GM15510 (cell line): ENCODE measurements around the gene BSND.

ENCODE experiments used
- POLR2A ChIP-seq: IDR thresholded peaks from 3 replicates; pipeline ENCODE4 v1.6.1; 2011; ENCODE audit warnings: borderline replicate concordance; ENCODE audit not compliant: insufficient read length; ENCODE audit errors: extremely low read depth

Gene BSND

DNA sequence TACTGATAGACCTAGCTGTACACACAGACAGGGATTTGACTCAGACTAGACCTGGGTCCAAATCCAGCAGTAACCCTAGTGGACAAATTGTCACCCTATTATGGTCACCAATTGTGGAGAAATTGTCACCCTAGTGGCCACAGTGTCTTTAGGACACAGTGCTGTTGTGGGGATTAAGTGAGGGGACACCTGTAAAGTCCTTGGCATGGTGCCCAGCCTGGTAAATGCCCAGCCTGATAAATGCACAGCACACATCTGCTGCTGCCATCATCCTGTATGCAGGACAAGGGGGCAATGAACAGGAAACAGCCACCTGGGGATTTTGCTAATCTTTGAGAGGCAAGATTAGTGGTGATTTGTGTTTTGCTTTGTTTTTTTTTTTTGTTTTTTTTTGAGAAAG lies 16.0 kb upstream of the BSND start:
- no peak for TF ChIP-seq POLR2A

DNA sequence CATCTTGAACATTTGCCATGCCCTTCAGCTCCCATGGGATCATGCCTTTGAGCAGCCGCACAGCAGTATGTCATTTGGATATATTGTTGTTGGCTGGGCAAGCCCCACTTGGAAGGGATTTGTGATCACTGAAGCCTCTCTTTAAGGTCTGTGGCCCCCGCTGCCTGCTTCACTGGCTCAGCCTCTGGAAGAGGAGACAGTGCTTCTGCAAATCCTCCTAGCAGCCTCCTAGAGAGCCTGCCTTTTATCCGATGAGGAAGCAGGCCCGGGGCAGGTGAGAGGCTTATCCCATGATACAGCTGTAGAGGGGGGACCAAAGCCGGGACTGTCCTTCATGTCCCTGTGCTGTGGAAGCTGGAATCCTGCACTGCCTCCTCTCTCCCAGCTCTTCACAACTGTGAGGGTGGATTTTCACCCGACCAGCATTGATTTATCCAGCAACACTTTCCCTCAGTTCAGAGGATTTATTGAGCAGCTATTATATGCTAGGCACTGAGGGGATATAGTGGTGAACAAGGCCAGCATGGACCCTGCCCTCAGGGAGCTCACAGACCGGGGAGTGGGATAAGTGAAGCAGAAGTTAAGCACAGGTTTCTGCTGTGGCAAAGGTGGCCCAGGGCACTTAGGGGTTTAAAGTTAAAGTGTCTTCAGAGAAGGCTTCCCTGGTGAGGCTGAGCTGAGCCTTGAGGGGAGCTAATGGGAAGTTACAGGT lies 14.4 kb upstream of the BSND start:
- TF ChIP-seq POLR2A, result no peak

DNA sequence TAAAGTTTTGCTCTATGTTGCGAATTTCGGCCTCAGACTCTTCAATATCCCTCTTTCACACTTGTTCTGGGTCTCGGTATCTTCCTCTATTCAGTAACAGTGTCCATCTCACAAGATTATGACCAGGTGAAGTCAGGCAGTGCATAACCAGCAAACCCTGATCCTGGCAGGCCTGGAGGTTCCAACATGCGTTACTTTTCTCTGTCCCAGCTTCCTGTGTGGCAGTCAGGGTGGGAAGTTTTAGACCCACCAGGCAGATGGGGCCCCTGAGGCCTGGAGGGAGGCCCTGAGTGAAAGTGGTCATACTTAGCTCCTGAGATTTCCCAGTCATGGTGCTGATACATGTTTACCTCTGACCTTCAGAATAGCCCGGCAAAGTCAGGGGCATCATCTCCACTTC lies 13.2 kb upstream of the BSND start:
- no peak for TF ChIP-seq POLR2A

DNA sequence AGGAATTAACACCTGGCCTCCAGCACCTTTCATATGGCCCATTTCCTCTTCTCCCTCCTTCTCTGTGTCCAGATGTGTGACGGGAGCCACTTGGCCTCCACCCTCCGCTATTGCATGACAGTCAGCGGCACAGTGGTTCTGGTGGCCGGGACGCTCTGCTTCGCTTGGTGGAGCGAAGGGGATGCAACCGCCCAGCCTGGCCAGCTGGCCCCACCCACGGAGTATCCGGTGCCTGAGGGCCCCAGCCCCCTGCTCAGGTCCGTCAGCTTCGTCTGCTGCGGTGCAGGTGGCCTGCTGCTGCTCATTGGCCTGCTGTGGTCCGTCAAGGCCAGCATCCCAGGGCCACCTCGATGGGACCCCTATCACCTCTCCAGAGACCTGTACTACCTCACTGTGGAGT lies 12.7 kb upstream of the BSND start:
- TF ChIP-seq POLR2A, result no peak

DNA sequence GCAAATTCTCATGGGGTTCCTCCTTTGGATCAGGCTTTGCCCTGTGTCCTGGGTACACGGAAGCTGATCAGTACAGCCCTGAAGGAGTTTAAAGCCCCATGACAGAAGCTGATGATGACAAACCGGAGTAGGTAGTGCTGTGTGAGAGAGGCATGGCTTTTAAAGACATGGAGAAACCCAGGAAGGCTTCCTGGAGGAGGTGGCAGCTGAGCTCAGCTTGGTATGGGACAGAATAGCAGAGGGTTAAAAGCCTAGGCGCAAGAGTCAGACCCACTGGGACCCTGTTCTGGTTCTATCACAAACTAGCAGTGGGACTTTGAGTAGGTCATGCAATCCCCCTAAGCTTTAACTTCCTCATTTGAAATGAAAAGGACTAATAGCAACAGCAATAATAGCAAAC lies 12.2 kb upstream of the BSND start:
- no peak for TF ChIP-seq POLR2A

DNA sequence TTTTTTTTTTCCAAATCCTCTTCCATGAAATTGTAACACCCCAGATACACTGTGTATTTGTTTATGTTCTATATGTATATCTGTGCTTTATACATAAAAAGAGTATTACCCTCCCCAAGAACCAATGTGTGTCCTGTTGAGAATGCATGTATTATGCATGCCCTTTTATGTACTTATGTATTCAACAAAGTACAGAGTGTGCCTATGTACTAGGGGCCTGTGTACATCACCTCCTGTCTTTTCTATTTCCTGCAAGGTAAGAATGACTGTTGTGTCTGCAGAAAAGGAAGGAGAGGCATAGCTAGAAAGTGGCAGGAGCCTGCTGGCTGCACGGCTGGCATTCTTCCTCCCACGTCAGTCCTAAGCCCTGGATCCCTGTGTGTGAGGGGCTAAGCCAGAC lies 11.3 kb upstream of the BSND start:
- TF ChIP-seq POLR2A, result no peak

DNA sequence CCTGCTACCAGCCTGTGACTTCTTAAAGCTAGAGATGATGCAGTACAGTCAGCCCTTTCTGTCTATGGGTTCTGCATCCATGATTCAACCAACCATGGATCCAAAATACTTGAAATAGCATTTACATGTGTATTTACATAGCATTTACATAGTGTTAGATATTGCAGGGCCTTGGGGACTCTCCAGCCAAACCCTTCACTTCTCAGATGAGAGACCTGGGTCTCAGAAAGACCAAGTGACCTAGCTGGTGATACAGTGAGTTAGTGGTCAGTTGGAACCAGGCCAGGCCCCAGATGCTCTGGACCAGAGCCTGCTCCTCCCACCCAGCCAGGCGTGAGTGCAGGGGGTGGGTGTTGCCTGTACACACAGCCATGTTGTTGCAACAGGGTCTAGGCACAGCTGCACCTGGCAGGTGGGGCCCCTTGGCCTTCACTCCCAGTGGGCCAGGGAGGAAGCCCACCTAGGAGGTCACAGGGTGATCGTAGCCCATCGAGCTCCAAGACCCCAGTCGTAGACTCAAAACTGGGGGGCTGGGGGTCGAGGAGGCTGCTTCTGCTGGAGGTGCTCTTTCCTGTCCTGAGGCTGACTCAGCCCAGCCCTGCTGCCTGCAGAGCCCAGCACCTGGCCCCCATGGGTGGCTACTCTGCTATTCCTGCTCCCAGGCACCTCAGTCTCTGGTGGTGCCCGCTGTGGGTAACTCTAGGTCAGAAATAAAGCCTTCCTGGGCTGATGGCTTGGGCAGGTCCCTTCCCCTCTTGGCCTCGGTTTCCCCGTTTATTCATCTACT lies 10.6 kb upstream of the BSND start:
- no peak for TF ChIP-seq POLR2A

DNA sequence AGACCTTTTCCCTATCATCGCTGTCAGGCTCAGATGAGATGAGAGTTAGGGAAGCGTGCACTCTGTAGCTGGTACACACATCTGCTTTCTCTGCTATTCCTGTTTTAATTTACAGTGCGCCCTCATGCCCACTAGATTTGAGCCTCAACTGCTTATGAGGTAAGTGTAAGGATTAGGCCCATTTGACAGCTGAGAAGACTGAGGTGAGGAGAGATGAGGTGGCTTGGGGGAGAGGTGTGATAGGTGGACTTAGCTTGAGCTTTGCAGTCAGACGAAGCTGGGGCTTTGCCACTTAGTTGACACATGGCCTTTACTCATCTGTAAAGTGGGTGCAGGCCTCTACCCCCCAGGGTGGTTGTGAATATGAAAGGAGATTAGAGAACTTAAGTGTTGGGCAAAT lies 9.8 kb upstream of the BSND start:
- no peak for TF ChIP-seq POLR2A

DNA sequence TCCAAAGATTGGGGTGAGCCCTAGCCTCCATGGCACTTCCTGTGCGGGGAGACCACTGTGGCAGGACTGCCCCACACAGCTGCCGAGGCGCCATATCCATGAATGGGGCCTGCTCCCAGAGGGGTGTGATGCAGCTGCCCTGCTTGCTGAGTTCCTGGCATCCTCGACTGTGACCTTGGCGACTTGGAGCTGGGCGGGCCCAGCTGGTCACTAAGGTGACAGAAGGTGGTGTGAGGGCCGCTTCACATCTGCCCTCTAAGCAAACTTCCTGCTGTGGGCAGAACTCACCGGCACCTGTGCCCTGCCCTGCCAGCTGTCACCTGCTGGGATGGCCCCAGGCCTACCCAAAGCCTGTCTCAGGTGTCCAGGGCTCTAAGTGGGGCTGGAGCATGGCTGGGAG lies 9.3 kb upstream of the BSND start:
- no peak for TF ChIP-seq POLR2A

DNA sequence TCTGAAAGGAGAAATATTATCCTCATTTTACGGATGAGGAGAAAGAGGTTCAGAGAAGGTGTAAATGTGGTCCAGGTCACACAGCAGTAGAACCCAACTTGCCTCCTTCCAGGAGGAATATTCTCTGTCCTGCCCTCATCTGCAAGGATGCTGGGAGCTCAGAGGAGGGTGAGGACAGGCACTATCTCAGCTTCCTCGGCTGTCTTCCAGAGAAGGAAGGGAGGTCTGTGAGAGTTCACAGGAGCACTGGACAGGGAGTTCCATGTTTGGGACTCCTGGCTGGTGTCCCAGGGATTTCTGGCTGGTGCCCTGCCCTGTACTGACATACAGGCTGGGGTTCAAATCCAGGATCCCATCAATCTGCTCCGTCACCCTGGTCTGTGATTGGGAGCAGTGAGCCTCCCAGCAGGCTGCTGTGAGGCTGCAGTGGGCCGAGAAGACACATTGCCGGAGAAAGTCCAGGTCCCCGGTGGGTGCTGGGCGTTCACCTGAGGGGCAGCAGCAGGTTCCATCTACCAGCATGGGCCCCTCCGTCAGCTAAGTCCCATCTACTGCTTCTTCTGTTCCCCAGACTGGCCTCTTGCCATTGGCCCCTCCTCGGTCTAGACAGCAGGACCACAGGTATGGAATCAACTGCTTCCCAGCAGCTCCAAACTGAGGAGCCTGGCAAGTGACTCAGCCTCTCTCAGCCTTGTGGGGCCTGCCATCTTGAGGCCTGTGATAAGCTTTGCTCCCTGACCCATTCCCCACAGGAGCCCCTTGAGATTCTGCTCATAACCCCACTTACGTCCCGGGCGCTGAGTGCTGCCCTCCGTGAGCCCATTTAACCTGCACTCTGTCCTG lies 8.5 kb upstream of the BSND start:
- no peak for TF ChIP-seq POLR2A

DNA sequence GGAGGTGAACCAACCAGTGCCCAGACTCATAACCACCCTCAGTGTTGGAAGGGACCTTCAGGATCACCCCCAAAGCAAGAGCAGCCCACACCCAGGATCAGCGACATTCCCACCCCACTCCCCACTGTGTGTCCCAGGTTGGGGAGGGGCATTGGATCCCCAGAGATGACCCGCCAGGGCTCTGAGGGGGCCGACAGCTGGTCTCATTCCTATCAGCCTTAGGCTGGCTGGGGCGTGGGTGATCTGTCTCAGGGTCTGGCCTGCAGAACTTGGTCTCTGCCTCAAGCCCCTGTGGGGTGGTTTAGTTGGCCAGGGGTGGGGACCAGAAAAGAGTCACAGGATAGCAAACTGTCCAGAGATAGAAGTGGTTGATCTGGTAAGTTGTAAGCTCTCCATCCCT lies 7.8 kb upstream of the BSND start:
- no peak for TF ChIP-seq POLR2A

DNA sequence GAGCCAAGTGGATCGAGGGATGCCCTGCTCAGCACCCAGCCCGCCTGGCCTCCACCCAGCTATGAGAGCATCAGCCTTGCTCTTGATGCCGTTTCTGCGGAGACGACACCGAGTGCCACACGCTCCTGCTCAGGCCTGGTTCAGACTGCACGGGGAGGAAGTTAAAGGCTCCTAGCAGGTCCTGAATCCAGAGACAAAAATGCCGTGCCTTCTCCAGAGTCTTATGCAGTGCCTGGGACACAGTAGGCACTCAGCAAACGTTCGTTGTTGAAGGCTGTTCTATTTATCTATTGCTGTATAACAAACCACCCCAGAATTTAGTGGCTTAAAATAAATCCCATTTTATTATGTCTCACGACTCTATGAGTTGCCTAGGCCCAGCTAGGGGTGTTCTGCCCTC lies 6.8 kb upstream of the BSND start:
- TF ChIP-seq POLR2A, result no peak

DNA sequence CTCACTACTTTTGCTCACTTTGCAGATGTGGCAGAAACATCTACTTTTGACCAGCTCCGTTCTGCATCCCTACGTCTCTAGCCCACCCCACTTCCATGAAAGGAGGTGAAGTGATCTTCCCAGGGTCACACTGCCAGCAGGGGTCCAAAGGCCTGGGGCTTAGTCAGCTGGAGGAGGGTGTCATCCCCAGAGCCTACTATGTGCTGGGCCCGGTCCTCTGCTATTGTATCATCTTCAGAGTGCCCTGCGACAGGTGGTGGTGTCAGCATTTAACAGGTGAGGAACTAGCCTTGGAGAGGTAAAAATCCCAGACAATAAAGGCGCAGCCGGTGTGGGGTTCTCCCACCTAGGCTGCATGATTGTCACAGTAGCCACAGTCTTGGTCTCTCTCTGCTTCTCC lies 5.6 kb upstream of the BSND start:
- TF ChIP-seq POLR2A, result no peak

DNA sequence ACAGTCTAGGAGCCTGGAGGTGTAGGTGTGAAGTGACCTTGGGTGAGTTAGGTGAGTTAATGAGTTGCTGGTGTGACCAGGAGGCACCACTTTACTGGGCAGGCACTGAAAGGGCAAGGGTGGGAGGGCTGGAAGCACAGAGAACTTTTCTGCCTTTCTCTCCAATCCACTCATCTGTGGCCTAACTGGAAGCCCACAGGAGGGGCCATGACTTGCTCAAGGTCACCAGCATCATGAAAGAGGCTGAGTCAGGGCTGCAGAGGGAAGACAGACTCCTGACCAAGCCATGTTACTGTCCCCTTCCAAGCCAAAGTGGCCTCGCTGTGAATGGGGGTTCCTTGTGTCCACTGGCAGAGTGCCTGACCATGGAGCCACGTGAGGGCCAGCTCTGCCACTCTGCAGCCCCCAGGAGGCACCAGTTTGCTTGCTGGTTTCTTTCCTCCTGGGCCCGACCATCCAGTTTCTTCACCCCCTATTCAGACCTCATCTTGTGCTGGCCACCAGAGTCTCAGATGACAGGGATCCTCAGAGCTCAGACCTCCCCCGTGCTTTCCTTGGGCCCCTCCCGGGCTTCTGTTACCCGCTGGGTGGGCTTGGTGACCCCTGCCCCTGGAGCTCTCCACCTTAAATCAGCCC lies 4.3 kb upstream of the BSND start:
- TF ChIP-seq POLR2A, result no peak

DNA sequence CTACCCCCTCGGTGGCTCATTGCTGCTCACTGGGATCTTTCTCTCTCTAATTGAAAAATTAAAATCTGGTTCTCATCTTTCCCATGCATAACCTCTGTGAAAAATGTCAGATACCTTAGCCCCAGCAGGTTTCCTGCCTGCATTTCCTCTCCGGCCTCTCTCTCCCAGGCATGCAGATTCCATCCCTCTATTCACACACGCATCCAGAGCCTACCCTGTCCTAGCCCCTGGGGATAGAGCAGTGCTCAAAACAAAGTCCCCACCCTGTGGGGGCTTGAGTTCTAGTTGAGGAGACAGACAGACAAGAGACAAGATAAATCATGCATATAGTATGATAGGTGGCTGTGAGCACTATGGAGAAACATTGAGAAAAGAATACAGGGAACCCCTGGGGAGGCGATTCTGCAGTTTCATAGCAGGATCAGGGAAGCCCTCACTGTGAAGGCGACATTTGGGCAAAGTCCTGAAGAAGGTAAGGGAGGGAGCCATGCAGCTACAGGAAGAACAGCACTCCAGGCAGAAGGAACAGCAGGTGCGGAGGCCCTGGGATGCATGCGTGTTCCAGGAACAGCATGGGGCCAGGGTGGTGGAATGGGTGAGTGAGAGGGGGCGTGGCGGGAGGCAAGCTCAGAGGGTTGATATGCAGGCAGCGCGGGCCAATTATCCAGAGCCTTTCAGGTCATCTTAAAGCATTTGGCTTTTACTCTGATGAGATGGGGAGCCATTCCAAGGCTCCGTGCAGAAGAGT lies 3.5 kb upstream of the BSND start:
- no peak for TF ChIP-seq POLR2A

DNA sequence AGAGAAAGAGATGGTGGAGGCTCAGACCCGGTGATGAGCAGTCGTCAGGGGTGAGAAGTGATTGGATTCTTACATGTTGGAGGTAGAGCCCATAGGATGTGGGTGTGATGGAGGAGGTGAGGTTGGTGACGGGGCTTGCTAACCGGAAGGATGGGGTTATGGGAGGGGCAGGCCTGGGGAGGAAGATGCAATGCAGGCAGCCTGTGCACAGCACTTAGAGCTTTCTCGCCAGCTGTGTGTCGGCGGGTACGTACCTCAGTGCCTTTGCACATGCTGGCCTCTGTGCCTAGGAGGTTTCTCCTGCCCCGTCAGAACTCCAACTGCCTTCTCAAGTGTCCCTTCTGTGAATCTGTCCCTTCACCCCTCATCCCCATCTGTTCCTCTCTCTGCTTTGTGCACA lies 2.9 kb upstream of the BSND start:
- no peak for TF ChIP-seq POLR2A
